ENCODE data around the gene MICU1. TPM values are rescaled to one million over a fixed set of nuclear protein-coding genes. Genes with fewer than 3 reads are reported as not detected.
A peak's percentile ranks its signal among the peaks of the same experiment; 100 is the strongest.

The MICU1 gene
- total and polyA plus RNA-seq, 2 of the 13 experiments (the other 11 are each of a cell fraction or from before 2014, with no cell fraction given): 32.5 to 56.1 TPM

- peak; percentile 80 for TF ChIP-seq PAXIP1 (CRISPR knock-in tag; conservative IDR thresholded peaks at IDR 0.05)
- TF ChIP-seq THAP11 (CRISPR knock-in tag; IDR thresholded peaks at IDR 0.05): 0 out of 2 replicates have a peak, but pooled peaks have one; percentile 20
- TF ChIP-seq HOXD1 (CRISPR knock-in tag; IDR thresholded peaks at IDR 0.05): no peak
- TF ChIP-seq MYNN (CRISPR knock-in tag; IDR thresholded peaks at IDR 0.05; ENCODE audit: low read depth): no peak
- no peak for TF ChIP-seq TBX2 (CRISPR knock-in tag; IDR thresholded peaks at IDR 0.05; ENCODE audit: borderline replicate concordance)
- peak; percentile 46; the same call in 1 of the 2 replicates for TF ChIP-seq POLR2G (IDR thresholded peaks at IDR 0.05; ENCODE audit: low read depth, low read length)
- TF ChIP-seq ZFP91 (CRISPR knock-in tag; IDR thresholded peaks at IDR 0.05; ENCODE audit: borderline replicate concordance): no peak
- TF ChIP-seq TEAD3 (CRISPR knock-in tag; optimal IDR thresholded peaks at IDR 0.05; ENCODE audit: borderline replicate concordance): no peak
- 0 out of 2 replicates have a peak, but pooled peaks have one; percentile 15 for TF ChIP-seq ZNF644 (CRISPR knock-in tag; IDR thresholded peaks at IDR 0.05; ENCODE audit: low read depth)
- no peak for TF ChIP-seq RERE (CRISPR knock-in tag; IDR thresholded peaks at IDR 0.05; ENCODE audit: low read depth)
- no peak for TF ChIP-seq ZHX2 (IDR thresholded peaks at IDR 0.05; ENCODE audit: low read depth)
- TF ChIP-seq ZHX2 (CRISPR knock-in tag; IDR thresholded peaks at IDR 0.05; ENCODE audit: borderline replicate concordance): no peak
These were observed 101.9 kb downstream of the MICU1 start (continued) for GRCh38 chr10:72523932-72524396.

Measured in HepG2 (cell line).